ENCODE measurements around the gene LRPAP1. TPM values are rescaled to one million over a fixed set of nuclear protein-coding genes. Genes with fewer than 3 reads are reported as not detected.

LRPAP1 gene
- total RNA-seq, 1 experiment from 2014 or later = 109 TPM

- TF ChIP-seq RAD21 (IDR thresholded peaks at IDR 0.05; ENCODE audit: low read depth) (no peak), ZBTB33 (IDR thresholded peaks at IDR 0.05; ENCODE audit: extremely low read depth, insufficient replicate concordance, low read length) (no peak), SIN3A (IDR thresholded peaks at IDR 0.05; ENCODE audit: low read depth) (no peak), SRF (IDR thresholded peaks at IDR 0.05; ENCODE audit: low read depth) (no peak), YY1 (IDR thresholded peaks at IDR 0.05; ENCODE audit: extremely low read depth, insufficient replicate concordance, low read depth, low read length) (no peak), SP1 (IDR thresholded peaks at IDR 0.05; ENCODE audit: low read depth) (no peak), ZNF274 (IDR thresholded peaks at IDR 0.05; ENCODE audit: low read depth, low read length) (no peak), ZFX (IDR thresholded peaks at IDR 0.05) (no peak)
These were observed 1.2 kb upstream of the LRPAP1 start (continued) for GRCh38 chr4:3533423-3533820.

GRCh38 chr4:3532751-3533422, 665 bp upstream of the LRPAP1 start:
- peak; percentile 33 for ATAC-seq
- no peak overlapping the region for H3K9ac ChIP-seq (ENCODE audit: low read length)
- H3K36me3 ChIP-seq (ENCODE audit: control insufficient read depth in 1 of 2, insufficient read depth in 2 of 2, low read length in 2 of 2) = peaks cover 7% of the 10 kb centered on the region in 2 experiments; a peak in 3 of 4 replicates
- H3K9me3 ChIP-seq (ENCODE audit: control insufficient read depth in 1 of 2, insufficient read depth in 1 of 2, low read depth in 1 of 2, low read length in 2 of 2) = no peaks in the 10 kb centered on the region
- ChIA-PET POLR2A (no interaction called here), RAD21 (ENCODE audit: low non-redundant PET in 1 of 2, low total read pairs in 2 of 2, uncharacterized antibody in 2 of 2, unreplicated experiment in 2 of 2) (no interaction called here), CTCF (no interaction called here)
- intact Hi-C loops (cut with micrococcal nuclease) = no loop called here
- no peak for DNase-seq (ENCODE audit: low read depth, low spot score)
- H3K9me2 ChIP-seq (ENCODE audit: insufficient read depth) = no peaks in the 10 kb centered on the region
- no peak overlapping the region; the same call in 1 of the 2 replicates for H3K27ac ChIP-seq (ENCODE audit: low read depth, low read length)
- no peaks in the 10 kb centered on the region for H3K27me3 ChIP-seq (ENCODE audit: insufficient read depth, low read length)
- BruUV-seq (replicated peaks) = no TSS peak
- H3K4me2 ChIP-seq (ENCODE audit: low read length) = peak overlapping the region; percentile 76
- H4K20me1 ChIP-seq (ENCODE audit: insufficient read depth) = no peaks in the 10 kb centered on the region
- H3K79me2 ChIP-seq (ENCODE audit: insufficient read depth, low read length) = peaks cover 42% of the 10 kb centered on the region
- peak overlapping the region; percentile 35 for H2AFZ ChIP-seq (ENCODE audit: low read depth, low read length, poor library complexity, severe bottlenecking)
- peak overlapping the region; percentile 31 to 81; a peak in 3 of 4 replicates for H3K4me3 ChIP-seq (replicated peaks in 1 of 2; ENCODE audit: low read depth in 1 of 2, low read length in 2 of 2)
- H3K4me1 ChIP-seq (ENCODE audit: control insufficient read depth in 1 of 2, insufficient read depth in 2 of 2, low read length in 2 of 2) = peaks cover 4 to 16% of the 10 kb centered on the region in 2 experiments; a peak in 3 of 4 replicates
- TF ChIP-seq JUND (IDR thresholded peaks at IDR 0.05) (no peak), TCF7L2 (IDR thresholded peaks at IDR 0.05; ENCODE audit: borderline replicate concordance, extremely low read depth, insufficient read depth, insufficient read length) (no peak), ZBTB33 (IDR thresholded peaks at IDR 0.05; ENCODE audit: extremely low read depth, insufficient replicate concordance, low read length) (no peak), EGR1 (IDR thresholded peaks at IDR 0.05; ENCODE audit: low read depth) (no peak), SP1 (IDR thresholded peaks at IDR 0.05; ENCODE audit: low read depth) (no peak), RAD21 (IDR thresholded peaks at IDR 0.05; ENCODE audit: low read depth) (no peak), REST (IDR thresholded peaks at IDR 0.05; ENCODE audit: low read depth) (no peak), SRF (IDR thresholded peaks at IDR 0.05; ENCODE audit: low read depth) (no peak), EZH2 (IDR thresholded peaks at IDR 0.05) (no peak), YY1 (IDR thresholded peaks at IDR 0.05; ENCODE audit: extremely low read depth, insufficient replicate concordance, low read depth, low read length) (no peak), POLR2A (IDR thresholded peaks at IDR 0.05; ENCODE audit: borderline replicate concordance, extremely low read depth, insufficient read depth, insufficient read length) (no peak)

Data from HCT116 (cell line).